IPS-18c (cell line): ENCODE data around the gene FRS3.

Source experiments
- H3K4me3 ChIP-seq: 2 replicates; pipeline ENCODE4 v1.7.0; 2013; ENCODE audit warnings: low read depth, mild to moderate bottlenecking, low read length, moderate library complexity; ENCODE audit not compliant: insufficient read depth
- H3K9me3 ChIP-seq: one replicate; pipeline ENCODE4 v1.6.1; 2013; ENCODE audit warnings: mild to moderate bottlenecking, low read length, moderate library complexity; ENCODE audit not compliant: control insufficient read depth, insufficient read depth

The FRS3 gene

DNA sequence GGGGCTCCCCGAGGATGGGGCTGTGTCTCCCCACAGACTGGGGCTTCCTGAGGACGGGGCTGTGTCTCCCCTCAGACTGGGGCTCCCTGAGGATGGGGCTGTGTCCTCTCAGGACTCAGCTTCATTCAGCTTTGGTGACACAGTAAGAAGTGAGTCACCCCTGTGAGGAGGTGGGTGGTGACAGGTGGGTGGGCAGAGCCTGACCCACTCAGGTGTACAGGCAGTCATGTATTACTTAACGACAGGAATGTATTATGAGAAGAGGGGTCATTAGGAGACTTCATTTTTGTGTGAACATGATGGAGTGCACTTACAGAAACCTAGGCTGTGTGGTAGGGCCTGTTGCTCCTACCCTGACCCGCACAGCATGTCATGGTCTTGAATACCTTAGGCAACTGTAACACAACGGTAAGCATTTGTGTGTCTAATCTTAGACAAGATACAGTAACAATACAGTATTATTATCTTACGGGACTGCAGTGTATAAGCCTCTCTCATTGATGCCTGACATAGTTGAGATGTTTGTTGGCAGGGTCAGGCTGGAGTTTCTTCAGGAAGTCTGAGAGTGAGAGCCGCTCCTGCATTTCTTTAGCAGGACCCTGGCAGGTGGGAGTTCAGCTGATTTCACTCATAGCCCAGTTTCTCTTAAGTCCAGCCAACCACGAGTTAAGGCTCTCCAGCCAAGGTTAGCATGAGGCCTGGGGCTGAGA lies 21.6 kb downstream of the FRS3 start:
- Histone ChIP-seq H3K9me3 (peaks cover 2% of the 10 kb centered on the region), H3K4me3 (no peak overlapping the region)

DNA sequence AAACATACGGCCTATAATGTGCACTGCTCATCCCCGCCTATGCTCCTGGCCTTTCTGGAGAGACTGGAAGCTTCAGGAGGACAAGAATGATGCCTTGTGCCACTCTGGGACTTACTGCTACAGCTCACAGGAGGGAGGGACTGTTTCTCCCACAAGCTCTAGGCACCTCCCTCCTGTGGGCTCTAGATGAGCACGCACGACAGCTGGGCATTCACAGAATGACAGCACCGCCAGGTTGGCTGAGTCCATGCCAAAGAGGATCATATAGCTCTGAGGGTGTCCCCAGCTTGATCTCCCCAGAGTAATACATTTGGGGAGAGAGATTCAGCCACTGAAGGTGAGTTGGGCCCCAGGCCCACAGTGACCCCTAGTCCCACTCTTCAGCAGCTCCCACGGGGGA lies 22.4 kb downstream of the FRS3 start:
- H3K9me3 ChIP-seq, result peaks cover 2% of the 10 kb centered on the region
- H3K4me3 ChIP-seq, result no peak overlapping the region

DNA sequence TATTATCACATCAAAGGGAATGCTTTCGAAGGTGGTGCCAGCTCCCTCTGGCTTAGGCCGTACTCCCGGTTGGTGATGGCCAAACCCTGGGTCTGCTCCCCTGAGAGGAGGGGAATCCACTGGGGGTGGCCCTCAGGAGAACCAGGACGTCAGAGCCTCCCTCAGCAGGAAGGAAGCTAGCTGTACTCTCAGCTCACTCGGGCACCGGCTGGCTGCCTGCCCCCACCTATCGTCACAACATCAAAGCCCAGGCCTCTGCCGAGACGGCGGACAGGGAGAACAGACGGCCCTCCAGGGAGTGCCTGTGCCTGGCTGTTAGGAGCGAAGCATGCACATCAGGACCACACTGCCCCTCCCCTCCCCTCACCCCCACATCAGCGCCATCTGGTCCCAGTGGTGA lies 23.3 kb downstream of the FRS3 start:
- Histone ChIP-seq H3K4me3 (no peak overlapping the region), H3K9me3 (peaks cover 2% of the 10 kb centered on the region)

DNA sequence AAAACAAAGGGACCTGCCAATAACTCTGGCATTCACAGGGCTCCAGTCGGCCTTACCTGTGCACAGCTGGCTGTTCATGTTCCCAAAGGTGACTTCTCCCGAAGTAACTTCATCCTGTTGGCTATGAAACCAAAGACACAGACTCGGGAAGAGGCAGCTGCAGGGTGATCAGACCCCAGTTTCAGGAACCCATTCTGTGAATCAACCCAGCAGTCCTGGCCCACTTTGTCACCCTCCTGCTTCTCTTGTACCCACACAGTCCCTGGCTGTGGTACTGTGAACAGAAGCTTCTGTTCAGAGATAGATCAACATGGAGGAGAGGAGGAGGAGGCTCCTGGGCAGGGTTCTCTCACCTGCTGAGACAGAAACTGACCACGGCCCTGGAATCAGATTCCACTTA lies 23.8 kb downstream of the FRS3 start:
- Histone ChIP-seq H3K9me3 (peaks cover 2% of the 10 kb centered on the region), H3K4me3 (no peak overlapping the region)

DNA sequence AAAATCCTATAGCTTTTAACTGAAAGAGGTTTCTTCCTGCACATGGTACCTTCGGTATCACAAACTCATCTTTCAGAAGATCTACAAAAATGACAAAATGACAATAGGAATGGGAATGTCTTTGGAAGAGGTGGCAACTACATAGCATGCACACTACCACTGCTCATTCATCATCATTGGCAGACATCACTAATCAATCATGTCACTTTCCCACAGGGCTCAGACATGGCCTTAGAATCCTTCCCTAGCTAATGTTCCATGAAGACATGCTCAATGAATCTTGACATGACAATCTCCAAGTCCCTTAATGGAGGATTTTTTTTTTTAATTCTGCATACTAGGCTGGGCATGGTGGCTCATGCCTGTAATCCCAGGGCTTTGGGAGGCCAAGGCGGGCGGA lies 29.3 kb downstream of the FRS3 start:
- Histone ChIP-seq H3K4me3 (no peak overlapping the region), H3K9me3 (no peaks in the 10 kb centered on the region)

DNA sequence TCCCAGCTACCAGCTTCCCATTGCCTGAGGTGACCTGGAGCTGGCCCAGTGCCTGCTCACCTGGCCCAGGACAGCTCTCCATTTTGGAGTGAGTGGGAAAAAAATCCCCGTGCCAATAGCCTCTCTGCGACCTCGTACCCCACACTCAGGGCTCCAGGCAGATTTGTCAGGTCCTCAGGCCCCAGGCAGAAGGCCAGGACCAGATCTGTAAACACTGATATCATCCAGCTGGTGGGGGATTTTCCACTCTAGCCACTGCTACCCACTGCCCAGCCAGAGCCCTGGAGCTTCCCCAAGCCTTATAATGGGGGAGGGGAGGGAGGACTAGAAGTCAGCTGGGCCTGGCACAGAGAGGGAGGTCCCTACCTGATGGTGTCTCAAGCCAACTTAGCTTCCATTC lies 31.2 kb downstream of the FRS3 start:
- Histone ChIP-seq H3K4me3 (no peak overlapping the region), H3K9me3 (no peaks in the 10 kb centered on the region)

DNA sequence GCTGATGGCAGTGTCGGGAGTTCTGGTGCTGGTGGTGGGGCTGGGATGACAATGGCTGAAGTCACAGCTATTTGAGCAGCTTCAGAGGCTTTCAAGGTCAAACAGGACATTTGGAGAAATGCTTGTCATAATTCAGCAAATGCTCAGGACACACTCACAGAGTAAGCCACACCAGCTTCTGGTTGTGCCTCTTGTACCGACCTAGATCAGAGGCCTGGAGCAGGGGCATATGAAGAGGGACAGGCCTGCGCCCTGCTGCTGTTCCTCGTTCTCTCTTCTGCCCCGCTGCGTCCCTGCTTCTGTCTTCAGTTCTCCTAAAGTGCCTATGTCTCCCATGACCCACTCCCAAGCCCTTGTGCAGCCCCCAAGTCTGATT lies 31.6 kb downstream of the FRS3 start:
- Histone ChIP-seq H3K9me3 (no peaks in the 10 kb centered on the region), H3K4me3 (no peak overlapping the region)

DNA sequence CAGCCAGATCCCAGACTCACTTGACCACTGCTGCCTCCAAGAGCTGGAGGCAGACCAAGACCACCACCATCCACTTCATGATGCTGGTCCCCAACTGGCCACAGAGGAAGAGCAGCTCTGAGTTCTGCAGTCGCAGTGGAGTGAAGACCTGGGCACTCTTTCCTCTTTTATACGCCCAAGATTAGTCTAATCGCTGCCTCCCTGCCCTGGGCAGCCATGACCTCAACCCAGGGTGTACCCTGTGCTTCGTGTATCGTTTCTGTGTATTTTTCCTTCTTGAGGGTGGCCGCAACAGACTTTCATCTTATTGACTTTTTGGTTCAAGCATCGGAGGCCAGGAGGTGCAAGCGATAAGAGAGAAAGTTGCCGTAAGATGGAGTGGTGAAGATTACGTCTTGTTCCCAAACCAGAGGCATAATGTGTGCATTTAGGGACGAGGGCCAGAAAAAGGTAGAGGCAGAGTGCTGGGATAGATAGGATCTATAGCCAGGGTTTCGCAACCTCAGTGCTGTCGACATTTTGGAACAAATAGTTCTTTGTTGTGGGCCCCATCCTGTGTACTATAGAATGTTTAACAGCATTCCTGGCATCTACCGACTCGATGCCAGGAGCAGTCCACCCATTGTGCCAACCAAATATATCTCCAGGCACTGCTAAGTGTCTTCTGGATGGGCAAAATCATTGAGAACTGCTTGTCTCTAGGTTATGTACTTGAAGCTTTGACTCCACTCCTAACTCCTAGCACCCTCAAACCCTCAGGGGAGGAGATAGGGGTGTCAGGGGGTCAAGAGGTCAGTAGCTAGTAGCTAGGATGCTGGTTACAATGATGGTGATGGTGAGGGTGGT lies 32.2 kb downstream of the FRS3 start, which contains the start of gene PGC:
Gene PGC (minus strand): TSS at position 142 of the 846 bp plus-strand sequence. CDS start 63 bp downstream, at position 79.
- Histone ChIP-seq H3K9me3 (no peaks in the 10 kb centered on the region), H3K4me3 (no peak within 1 kb of the TSS)

DNA sequence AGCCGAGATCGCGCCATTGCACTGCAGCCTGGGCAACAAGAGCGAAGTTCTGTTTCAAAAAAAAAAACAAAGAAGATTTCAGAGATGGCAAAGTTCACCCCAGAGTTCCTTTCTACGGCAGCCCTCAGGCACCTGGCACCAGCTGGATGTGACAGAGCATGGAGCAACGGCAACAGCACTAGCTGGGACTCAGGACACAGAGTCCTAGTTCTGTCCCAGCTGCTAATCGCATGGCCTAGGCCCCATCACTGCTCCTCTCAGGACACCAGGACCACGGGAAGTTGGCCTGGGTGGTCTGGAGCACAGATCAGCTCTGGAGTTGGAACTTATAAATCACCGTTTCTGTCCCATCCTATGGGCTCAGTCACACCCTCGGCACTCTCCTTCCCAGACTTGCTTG lies 33.6 kb downstream of the FRS3 start:
- Histone ChIP-seq H3K9me3 (no peaks in the 10 kb centered on the region), H3K4me3 (no peak overlapping the region)

DNA sequence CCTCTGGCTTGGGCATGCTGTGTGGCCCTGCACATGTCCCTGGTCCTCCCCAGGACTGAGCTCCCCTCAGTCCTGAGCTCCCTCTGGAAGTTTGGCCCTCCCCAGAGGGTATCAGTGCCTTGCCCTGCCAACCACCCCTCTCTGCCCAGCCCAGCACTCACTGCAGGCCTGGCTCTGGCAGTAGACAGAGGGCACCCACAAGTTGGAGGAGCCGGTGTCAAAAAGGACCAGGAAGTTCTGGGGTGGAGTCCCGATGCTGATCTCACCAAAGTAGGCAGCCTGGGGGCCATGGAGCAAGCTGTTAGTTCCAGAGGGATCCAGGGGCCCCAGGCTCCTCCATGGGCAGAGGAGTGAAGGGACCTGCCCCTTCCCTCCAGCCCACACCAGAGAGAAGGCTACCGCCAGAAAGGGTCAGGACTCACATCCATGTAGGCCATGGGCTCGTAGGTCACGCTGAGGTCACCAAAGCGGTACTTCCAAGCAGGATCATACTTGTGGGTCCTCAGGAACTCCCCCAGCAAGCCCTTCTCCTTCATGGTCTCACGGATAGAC lies 35.4 kb downstream of the FRS3 start:
- Histone ChIP-seq H3K9me3 (no peaks in the 10 kb centered on the region), H3K4me3 (no peak overlapping the region)

DNA sequence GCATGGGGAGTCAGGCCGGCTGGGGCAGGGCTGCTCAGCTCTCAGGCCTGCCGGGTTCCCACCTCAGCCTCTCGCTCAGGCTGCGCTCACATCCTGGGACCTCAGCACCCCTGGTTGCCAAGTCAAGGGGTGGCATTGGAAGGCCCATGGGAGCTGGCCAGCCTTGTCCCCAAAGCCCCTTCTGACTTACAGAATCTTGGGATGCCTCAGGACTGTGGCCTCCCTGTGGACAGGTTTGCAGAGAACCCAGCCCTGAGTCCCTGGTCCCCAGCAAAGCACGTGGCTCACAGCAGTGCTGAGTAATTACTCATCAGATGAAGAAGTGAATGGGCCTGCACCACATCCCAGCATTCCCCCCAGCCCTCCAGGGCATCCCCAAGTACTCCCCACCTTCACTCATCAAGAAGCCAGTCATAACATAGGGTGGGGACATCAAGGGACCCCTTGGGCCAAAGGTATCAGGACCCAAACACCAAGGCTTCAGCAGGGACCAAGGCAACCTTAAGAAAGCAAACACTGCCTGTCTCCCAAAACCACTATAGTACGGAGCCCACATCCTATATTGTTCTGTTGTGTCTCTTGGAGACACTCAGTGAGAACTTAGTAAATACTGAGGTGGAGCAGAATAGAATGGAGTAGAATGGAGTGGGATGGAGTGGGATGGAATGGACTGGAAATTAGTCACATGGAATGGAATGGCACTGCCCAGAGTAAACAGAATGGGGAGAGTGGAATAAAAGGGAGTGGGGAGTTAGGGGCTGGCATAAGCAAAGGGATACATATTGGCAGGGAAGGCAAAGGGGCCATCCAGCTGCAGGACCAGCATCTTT lies 36.1 kb downstream of the FRS3 start:
- no peak overlapping the region for H3K4me3 ChIP-seq
- H3K9me3 ChIP-seq, result no peaks in the 10 kb centered on the region

DNA sequence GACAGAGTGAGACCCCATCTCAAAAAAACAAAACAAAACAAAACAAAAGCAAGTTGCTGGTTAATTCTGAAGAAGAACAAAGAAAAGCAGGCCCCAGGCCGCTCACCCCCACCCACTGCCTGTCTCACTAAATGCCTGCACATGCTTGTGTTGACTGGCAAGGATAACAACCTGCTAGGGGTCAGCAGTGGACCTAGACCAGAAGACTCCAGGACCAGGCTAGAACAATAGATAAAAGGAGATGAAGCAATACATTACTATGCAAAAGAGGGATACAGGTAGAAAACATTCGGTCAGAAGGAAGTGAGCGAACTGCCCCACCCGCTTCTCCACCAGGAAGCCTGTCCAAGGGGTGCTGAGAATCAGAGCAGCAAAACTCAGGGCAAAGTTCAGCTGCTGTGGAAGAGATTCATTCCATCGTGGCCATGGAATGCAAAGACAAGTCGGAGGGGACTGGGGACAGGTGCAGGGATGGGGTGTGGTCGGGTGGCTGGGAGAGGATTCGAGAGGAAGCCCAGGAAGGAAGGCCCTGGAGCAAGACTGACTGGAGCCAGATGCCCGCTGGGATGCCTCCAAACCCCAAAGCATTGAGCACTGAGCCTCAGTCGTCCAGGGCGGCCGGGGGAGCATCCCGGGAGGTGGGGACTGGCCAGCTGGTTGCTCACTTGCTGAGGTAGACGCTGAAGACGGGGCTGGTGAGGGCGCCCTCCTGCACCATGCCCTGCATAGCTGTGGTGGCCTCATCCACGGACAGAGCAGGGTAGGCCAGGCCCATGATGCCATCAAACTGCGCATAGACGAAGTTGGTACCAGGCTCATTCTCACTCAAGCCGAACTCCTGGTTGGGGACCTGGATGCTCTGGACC lies 37.8 kb downstream of the FRS3 start:
- Histone ChIP-seq H3K9me3 (no peaks in the 10 kb centered on the region), H3K4me3 (no peak overlapping the region)

DNA sequence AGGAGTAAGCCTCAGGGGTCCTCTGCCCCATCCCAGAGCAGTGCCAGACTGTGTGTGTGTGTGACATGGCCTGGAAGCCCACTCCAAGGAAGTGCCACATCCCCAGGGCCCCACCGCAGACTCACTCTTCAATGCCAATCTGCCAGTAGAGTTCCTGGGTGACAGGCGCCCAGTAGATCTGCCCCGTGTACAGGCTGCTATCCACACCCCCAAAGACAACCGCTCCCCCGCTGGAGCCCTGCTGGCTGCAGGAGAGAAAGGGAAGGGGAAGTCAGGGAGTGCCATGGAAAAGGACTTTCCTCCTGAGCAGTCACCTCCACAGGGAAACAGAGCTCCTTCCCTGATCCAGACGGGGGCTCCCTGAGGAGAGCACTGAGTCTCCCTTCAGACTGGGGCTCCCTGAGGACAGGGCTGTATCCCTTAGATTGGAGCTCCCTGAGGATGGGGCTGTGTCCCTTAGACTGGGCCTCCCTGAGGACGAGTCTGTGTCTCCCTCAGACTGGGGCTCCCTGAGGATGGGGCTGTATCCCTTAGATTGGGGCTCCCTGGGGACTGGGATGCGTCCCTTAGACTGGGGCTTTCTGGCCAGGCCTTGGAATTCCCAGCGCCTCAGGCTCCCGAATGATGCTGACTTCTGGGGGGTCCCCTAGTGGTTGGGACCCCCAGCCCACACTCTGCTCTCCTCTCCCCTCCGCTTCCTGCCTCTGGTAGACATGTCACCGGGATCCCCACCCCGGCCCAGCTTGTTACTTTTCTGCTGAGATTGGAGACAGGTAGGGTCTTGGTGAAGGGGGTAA lies 39.1 kb downstream of the FRS3 start:
- no peak overlapping the region for H3K4me3 ChIP-seq
- no peaks in the 10 kb centered on the region for H3K9me3 ChIP-seq

DNA sequence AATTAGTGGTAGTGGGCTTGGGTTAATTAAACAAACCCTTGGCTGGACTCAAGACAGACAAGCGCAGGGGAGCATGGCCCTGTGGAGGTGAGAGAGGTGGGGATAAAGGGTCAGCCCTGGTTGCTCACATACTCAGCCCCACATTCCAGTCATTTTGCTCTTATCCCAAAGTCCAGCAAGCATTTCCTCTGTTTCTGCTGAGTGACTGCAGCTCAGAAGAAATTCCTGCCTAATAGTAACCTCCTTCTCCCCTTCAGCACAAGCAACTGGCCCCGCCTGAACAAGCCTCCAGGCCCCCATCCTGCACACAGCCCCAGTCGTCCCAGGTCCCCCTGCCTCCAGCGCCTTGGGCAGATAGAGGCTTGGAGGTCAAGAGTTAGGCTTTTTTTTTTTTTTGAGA lies 40.7 kb downstream of the FRS3 start:
- no peak overlapping the region for H3K4me3 ChIP-seq
- H3K9me3 ChIP-seq, result no peaks in the 10 kb centered on the region

DNA sequence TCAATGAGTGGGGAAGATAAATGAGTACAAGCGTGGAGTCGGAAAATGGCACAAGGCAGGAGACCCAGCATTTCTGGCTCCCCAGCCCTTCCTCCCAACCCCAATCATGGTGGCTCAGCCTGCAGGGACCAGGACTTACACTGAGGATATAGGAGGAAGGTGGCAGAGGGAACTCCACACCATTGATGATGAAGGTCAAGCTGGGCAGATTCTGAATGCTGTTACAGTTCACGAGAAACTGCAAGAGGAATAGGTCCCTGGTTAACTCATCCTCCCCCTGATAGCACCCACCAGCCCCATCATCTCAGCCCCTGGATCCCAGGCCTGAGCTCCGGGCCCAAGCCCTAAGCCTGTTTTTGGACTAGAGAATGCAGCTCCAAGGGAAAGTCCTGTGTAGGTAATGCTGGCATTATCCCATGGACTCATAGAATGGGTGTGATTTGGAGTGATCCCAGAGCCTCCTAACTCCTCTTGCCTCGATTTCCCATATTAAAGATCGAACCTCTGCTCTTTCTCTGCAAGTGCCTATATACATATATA lies 42.0 kb downstream of the FRS3 start:
- Histone ChIP-seq H3K9me3 (no peaks in the 10 kb centered on the region), H3K4me3 (no peak overlapping the region)
